Naive thymus-derived CD8-positive, alpha-beta T cell (primary cell): ENCODE measurements around the gene TEX264. TPM values are rescaled to one million over a fixed set of nuclear protein-coding genes. Genes with fewer than 3 reads are reported as not detected.

Experiments
- ATAC-seq, 2 donors: fragments of 150-1000 bp; cut with Tn5 transposase in 1 of 2; sonication (Bioruptor Pico), chemical (Tn5 transposase) in 1 of 2; 1 replicate in 1 of 2; 2 replicates in 1 of 2; pipeline ENCODE4 v1.10.0; 2021; ENCODE audit warnings: mild to moderate bottlenecking in 2 of 2, moderate library complexity in 2 of 2
- POLR2A ChIA-PET: fragments of 350-600 bp; sonication (Branson Sonifier 250); formaldehyde crosslinking; loops from one replicate; lab custom pipeline; 2021; ENCODE audit warnings: antibody characterized with exemption; lab: Charles Lee
- DNase-seq, 10 donors: peaks; one replicate each; pipeline versions ENCODE4 v3.0.0 to v3.0.0-alpha.2; 2020 to 2022
- H3K27ac Mint-ChIP-seq, 10 donors: one replicate each; pipeline ENCODE4 v1.8.0; 2020 to 2022; ENCODE audit warnings: mild to moderate bottlenecking in 10 of 10, mixed read lengths in 10 of 10, moderate library complexity in 4 of 10, inconsistent platforms in 1 of 10
- H3K27me3 Mint-ChIP-seq, 5 donors: one replicate each; pipeline ENCODE4 v1.8.0; 2021 to 2022; ENCODE audit warnings: mixed read lengths in 5 of 5
- H3K36me3 Mint-ChIP-seq, 3 donors: one replicate each; pipeline ENCODE4 v1.8.0; 2020 to 2022; ENCODE audit warnings: mixed read lengths in 3 of 3, mild to moderate bottlenecking in 2 of 3, inconsistent platforms in 1 of 3
- H3K4me1 Mint-ChIP-seq, 4 donors: one replicate each; pipeline ENCODE4 v1.8.0; 2021 to 2022; ENCODE audit warnings: mixed read lengths in 4 of 4
- H3K4me3 Mint-ChIP-seq, 10 donors: one replicate each; pipeline ENCODE4 v1.8.0; 2020 to 2022; ENCODE audit warnings: mild to moderate bottlenecking in 10 of 10, mixed read lengths in 10 of 10, moderate library complexity in 6 of 10, inconsistent platforms in 1 of 10
- H3K9me3 Mint-ChIP-seq, 9 donors: one replicate each; pipeline ENCODE4 v1.8.0; 2020 to 2022; ENCODE audit warnings: mixed read lengths in 9 of 9, mild to moderate bottlenecking in 3 of 9, inconsistent platforms in 1 of 9, moderate library complexity in 1 of 9
- polyA plus RNA-seq, 3 donors: library from polyadenylated mRNA; unstranded; fragments of 300-500 nt; fragmentation: Illumina TruSeq; gene quantifications; one replicate each; pipeline ENCODE4 v1.2.3, GENCODE V29; 2021
- total RNA-seq, 8 experiments: library from RNA in 2 of 8; stranded (reverse) in 2 of 8; gene quantifications; one replicate each; pipeline ENCODE4 v1.2.3 and lab custom pipeline; 2021 to 2026

Gene TEX264
- total and polyA plus RNA-seq, 5 experiments from 2014 or later = 37.4 to 95.7 (median 84.5) TPM

GRCh38 chr3:51702156-51702555 lies 31.1 kb downstream of the TEX264 start:
- no peak overlapping the region for H3K4me3 Mint-ChIP-seq
- ATAC-seq (no peak), DNase-seq (no peak)
- peak overlapping the region in 1 of 10 donors; percentile 58 for H3K27ac Mint-ChIP-seq
- peaks cover 7 to 51% (median 26%) of the 10 kb centered on the region in 4 donors for H3K4me1 Mint-ChIP-seq
- H3K36me3 Mint-ChIP-seq = peaks cover 0 to 59% (median 0%) of the 10 kb centered on the region in 3 donors
- no peaks in the 10 kb centered on the region for H3K9me3 Mint-ChIP-seq
- POLR2A ChIA-PET = no interaction called here
- no peaks in the 10 kb centered on the region for H3K27me3 Mint-ChIP-seq

GRCh38 chr3:51703068-51703760 lies 32.2 kb downstream of the TEX264 start:
- no peaks in the 10 kb centered on the region for H3K27me3 Mint-ChIP-seq
- peaks cover 7 to 54% (median 25%) of the 10 kb centered on the region in 4 donors for H3K4me1 Mint-ChIP-seq
- peak in 1 of 10 donors; percentile 51 for DNase-seq
- no peak overlapping the region for H3K4me3 Mint-ChIP-seq
- peak overlapping the region in 4 of 10 donors; percentile 13 to 65 (median 40) for H3K27ac Mint-ChIP-seq
- no peaks in the 10 kb centered on the region for H3K9me3 Mint-ChIP-seq
- POLR2A ChIA-PET = interaction anchor here (0.6 kb wide), 1 partner anchor 146 kb away, joined by 4 read pairs; no protein-coding TSS in a partner anchor
- H3K36me3 Mint-ChIP-seq = peaks cover 0 to 51% (median 0%) of the 10 kb centered on the region in 3 donors
- ATAC-seq = no peak

GRCh38 chr3:51703761-51704510 lies 32.9 kb downstream of the TEX264 start:
- Mint-ChIP-seq H3K4me1 (peaks cover 4 to 47% (median 23%) of the 10 kb centered on the region in 4 donors), H3K27ac (peak overlapping the region in 4 of 10 donors; percentile 20 to 50 (median 34)), H3K36me3 (peaks cover 0 to 44% (median 0%) of the 10 kb centered on the region in 3 donors), H3K4me3 (no peak overlapping the region), H3K27me3 (no peaks in the 10 kb centered on the region), H3K9me3 (no peaks in the 10 kb centered on the region)
- POLR2A ChIA-PET = interaction anchor here (0.6 to 1.3 kb wide), 2 partner anchors 22 to 147 kb away, joined by 3 to 4 read pairs; no protein-coding TSS in a partner anchor
- peak in 1 of 10 donors; percentile 54 for DNase-seq
- ATAC-seq = no peak

GRCh38 chr3:51704511-51704950 lies 33.5 kb downstream of the TEX264 start:
- ATAC-seq (no peak), DNase-seq (peak in 1 of 10 donors; percentile 60)
- POLR2A ChIA-PET = interaction anchor here (1.3 kb wide), 2 partner anchors 10 to 22 kb away, joined by 3 read pairs; no protein-coding TSS in a partner anchor
- Mint-ChIP-seq H3K27me3 (no peaks in the 10 kb centered on the region), H3K4me1 (peaks cover 1 to 42% (median 21%) of the 10 kb centered on the region in 4 donors), H3K36me3 (peaks cover 0 to 38% (median 0%) of the 10 kb centered on the region in 3 donors), H3K4me3 (no peak overlapping the region), H3K9me3 (no peaks in the 10 kb centered on the region), H3K27ac (peak overlapping the region in 4 of 10 donors; percentile 6 to 68 (median 48))

- Mint-ChIP-seq H3K4me3 (peak overlapping the region in 1 of 10 donors; percentile 20), H3K9me3 (no peaks in the 10 kb centered on the region), H3K36me3 (peaks cover 0 to 35% (median 0%) of the 10 kb centered on the region in 3 donors), H3K27me3 (no peaks in the 10 kb centered on the region), H3K27ac (no peak overlapping the region), H3K4me1 (peaks cover 4 to 48% (median 23%) of the 10 kb centered on the region in 4 donors)
- ATAC-seq (no peak), DNase-seq (no peak)
- POLR2A ChIA-PET = interaction anchor here (0.5 to 1.3 kb wide), 5 partner anchors 9 to 1355 kb away, joined by 3 read pairs; partner anchors contain the start of genes CYB561D2 and NPRL2
Observed at GRCh38 chr3:51705276-51706020, 34.4 kb downstream of the TEX264 start.

- peaks cover 0 to 31% (median 0%) of the 10 kb centered on the region in 3 donors for H3K36me3 Mint-ChIP-seq
- no peak overlapping the region for H3K4me3 Mint-ChIP-seq
- H3K27me3 Mint-ChIP-seq = no peaks in the 10 kb centered on the region
- no peak overlapping the region for H3K27ac Mint-ChIP-seq
- peaks cover 4 to 48% (median 23%) of the 10 kb centered on the region in 4 donors for H3K4me1 Mint-ChIP-seq
- ATAC-seq (no peak), DNase-seq (no peak)
- H3K9me3 Mint-ChIP-seq = no peaks in the 10 kb centered on the region
- POLR2A ChIA-PET = interaction anchor here (0.5 to 1.3 kb wide), 4 partner anchors 10 to 1355 kb away, joined by 3 read pairs; partner anchors contain the start of genes CYB561D2 and NPRL2
Observed at GRCh38 chr3:51706021-51706485, 35.0 kb downstream of the TEX264 start.

- H3K4me1 Mint-ChIP-seq = peaks cover 4 to 48% (median 25%) of the 10 kb centered on the region in 4 donors
- H3K27ac Mint-ChIP-seq = peak within 1 kb of the TSS in 4 of 10 donors; percentile 33 to 84 (median 54)
- ATAC-seq (peak; percentile 52 to 58), DNase-seq (peak in 5 of 10 donors; percentile 20 to 66 (median 27))
- no peaks in the 10 kb centered on the region for H3K27me3 Mint-ChIP-seq
- peaks cover 0 to 21% (median 0%) of the 10 kb centered on the region in 3 donors for H3K36me3 Mint-ChIP-seq
- POLR2A ChIA-PET = no interaction called here
- peak within 1 kb of the TSS in 2 of 10 donors; percentile 13 to 44 for H3K4me3 Mint-ChIP-seq
- H3K9me3 Mint-ChIP-seq = no peaks in the 10 kb centered on the region
Observed at GRCh38 chr3:51706788-51707731, 36.0 kb downstream of the TEX264 start, which contains the start of gene GRM2. Gene GRM2, plus strand, starts transcription at chr3:51707068. Its CDS starts 1,916 bp downstream, at chr3:51708984.

GRCh38 chr3:51708216-51708845 lies 37.3 kb downstream of the TEX264 start:
- no peaks in the 10 kb centered on the region for H3K9me3 Mint-ChIP-seq
- peak in 2 of 10 donors; percentile 16 to 61 for DNase-seq
- POLR2A ChIA-PET = no interaction called here
- H3K4me3 Mint-ChIP-seq = peak overlapping the region in 1 of 10 donors; percentile 13
- no peak for ATAC-seq
- H3K36me3 Mint-ChIP-seq = peaks cover 0 to 14% (median 0%) of the 10 kb centered on the region in 3 donors
- no peaks in the 10 kb centered on the region for H3K27me3 Mint-ChIP-seq
- H3K4me1 Mint-ChIP-seq = peaks cover 4 to 48% (median 25%) of the 10 kb centered on the region in 4 donors
- peak overlapping the region in 4 of 10 donors; percentile 24 to 51 (median 30) for H3K27ac Mint-ChIP-seq

- POLR2A ChIA-PET = no interaction called here
Observed at GRCh38 chr3:51709004-51709420, 38.0 kb downstream of the TEX264 start.

GRCh38 chr3:51709675-51710074 lies 38.6 kb downstream of the TEX264 start:
- POLR2A ChIA-PET = no interaction called here
- peaks cover 0 to 4% (median 2%) of the 10 kb centered on the region in 3 donors for H3K36me3 Mint-ChIP-seq
- ATAC-seq = no peak
- H3K4me3 Mint-ChIP-seq = peak overlapping the region in 4 of 10 donors; percentile 18 to 74 (median 35)
- H3K27me3 Mint-ChIP-seq = no peaks in the 10 kb centered on the region
- H3K9me3 Mint-ChIP-seq = no peaks in the 10 kb centered on the region
- H3K4me1 Mint-ChIP-seq = peaks cover 4 to 40% (median 22%) of the 10 kb centered on the region in 4 donors
- peak in 1 of 10 donors; percentile 2 for DNase-seq
- H3K27ac Mint-ChIP-seq = peak overlapping the region in 8 of 10 donors; percentile 17 to 91 (median 64)

More at GRCh38 chr3:51709004-51709420, 38.0 kb downstream of the TEX264 start:
- Mint-ChIP-seq H3K27me3 (no peaks in the 10 kb centered on the region), H3K36me3 (peaks cover 0 to 9% (median 1%) of the 10 kb centered on the region in 3 donors), H3K27ac (peak overlapping the region in 2 of 10 donors; percentile 25 to 51), H3K4me3 (peak overlapping the region in 1 of 10 donors; percentile 14), H3K4me1 (peaks cover 4 to 47% (median 25%) of the 10 kb centered on the region in 4 donors), H3K9me3 (no peaks in the 10 kb centered on the region)
- ATAC-seq (no peak), DNase-seq (peak in 2 of 10 donors; percentile 12 to 42)
